NCI-H2171 (cell line): ENCODE results near the gene PAGE2.
"Not testable (repeated sequence)": the region's sequence is repeated elsewhere in the genome, so short reads cannot be mapped to it uniquely, and the experiment has no call there.

Source experiments
- DNase-seq: peaks from one replicate; lab custom pipeline; 2025; lab: John Stamatoyannopoulos, UW

Gene PAGE2, protein sequence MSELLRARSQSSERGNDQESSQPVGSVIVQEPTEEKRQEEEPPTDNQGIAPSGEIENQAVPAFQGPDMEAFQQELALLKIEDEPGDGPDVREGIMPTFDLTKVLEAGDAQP

GRCh38 chrX:55088795-55089489 lies at the start of gene PAGE2:
TSS of gene PAGE2 (plus strand) at chrX:55089018. CDS start at chrX:55090021, 1,003 bp downstream.
- no peak for DNase-seq

- DNase-seq: no peak
Measured at GRCh38 chrX:55039471-55039870, 49.3 kb upstream of the PAGE2 start.

DNA sequence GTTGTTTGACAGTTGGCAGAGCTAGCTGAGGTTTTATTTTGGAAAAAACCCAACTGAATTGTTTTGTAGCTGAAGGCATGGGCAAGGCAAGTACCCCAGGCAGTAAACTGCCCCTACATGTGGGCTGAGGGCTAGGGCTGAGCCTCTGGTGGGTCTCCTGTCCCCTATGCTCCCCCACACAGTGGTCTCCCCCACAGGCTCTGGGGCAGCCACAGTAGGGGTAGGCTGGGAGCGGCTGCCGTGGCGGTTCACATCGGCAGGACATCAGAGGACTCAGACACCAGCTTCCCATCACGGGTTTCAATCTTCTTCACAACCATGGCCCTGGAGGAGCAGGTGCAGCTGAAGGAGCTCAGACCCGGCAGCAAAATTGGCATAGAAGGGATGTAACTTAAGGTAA lies 47.3 kb upstream of the PAGE2 start:
- DNase-seq: no peak

GRCh38 chrX:55050599-55050998 lies 38.2 kb upstream of the PAGE2 start:
- DNase-seq: not testable (repeated sequence)

GRCh38 chrX:55056820-55057674 lies 31.8 kb upstream of the PAGE2 start:
- DNase-seq: no peak

GRCh38 chrX:55057675-55058249 lies 31.1 kb upstream of the PAGE2 start:
- no peak for DNase-seq

DNA sequence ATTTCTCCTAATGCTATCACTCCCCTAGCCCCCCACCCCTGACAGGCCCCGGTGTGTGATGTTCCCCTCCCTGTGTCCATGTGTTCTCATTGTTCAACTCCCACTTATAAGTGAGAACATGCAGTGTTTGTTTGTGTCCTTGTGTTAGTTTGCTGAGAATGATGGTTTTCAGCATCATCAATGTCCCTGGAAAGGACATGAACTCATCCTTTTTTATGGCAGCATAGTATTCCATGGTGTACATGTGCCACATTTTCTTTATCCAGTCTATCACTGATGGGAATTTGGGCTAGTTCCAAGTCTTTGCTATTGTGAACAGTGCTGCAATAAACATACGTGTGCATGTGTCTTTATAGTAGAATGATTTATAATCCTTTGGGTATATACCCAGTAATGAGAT lies 21.6 kb upstream of the PAGE2 start:
- not testable (repeated sequence) for DNase-seq

DNA sequence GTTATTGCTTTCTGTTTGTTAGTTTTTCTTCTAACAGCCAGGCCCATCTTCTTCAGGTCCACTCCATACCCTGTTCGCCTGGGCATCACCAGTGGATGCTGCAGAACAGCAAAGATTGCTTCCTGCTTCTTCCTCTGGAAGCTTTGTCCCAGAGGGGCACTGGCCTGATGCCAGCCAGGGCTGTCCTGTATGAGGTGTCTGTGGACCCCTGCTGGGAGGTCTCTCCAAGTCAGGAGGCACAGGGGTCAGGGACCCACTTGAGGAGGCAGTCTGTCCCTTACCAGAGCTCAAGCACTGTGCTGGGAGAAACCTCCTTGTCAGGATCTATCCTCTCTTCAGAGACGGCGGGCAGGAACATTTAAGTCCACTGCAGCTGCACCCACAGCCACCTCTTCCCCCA lies 16.5 kb upstream of the PAGE2 start:
- DNase-seq: no peak

DNA sequence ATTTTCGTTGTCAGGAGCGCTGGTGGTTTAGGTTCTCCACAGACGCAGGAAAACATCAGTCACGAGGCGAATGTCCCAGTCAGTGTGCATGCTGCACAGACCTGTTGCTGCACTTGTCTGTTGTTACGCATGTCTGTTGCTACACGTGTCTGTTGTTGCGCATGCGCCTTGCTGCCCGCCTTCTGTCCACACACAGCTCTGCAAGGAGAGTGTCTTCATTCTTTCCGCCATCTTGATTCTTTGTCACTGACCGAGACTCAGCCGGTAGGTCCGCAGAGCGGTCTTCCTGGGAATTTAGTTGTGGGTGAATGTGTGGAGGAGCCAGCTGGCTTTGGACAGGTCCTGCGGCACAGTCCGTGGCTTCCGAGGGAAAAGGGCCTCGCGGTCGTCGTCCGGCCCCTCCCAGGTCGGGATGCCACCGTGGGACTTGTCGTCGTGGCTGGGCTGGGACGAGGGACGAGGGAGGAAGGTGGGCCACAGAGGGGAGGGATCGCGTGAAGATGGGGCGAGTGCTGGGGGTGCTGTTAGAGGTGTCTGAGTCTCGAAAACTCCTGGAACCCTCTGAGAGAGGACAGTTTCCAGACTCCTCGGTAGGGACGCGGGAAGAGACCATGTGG lies 13.9 kb upstream of the PAGE2 start, which contains the start of gene PAGE2B:
Gene PAGE2B (plus strand): TSS at position 180 of the 617 bp plus-strand sequence. CDS start 1,012 bp downstream, outside the sequence.
- DNase-seq: no peak

DNA sequence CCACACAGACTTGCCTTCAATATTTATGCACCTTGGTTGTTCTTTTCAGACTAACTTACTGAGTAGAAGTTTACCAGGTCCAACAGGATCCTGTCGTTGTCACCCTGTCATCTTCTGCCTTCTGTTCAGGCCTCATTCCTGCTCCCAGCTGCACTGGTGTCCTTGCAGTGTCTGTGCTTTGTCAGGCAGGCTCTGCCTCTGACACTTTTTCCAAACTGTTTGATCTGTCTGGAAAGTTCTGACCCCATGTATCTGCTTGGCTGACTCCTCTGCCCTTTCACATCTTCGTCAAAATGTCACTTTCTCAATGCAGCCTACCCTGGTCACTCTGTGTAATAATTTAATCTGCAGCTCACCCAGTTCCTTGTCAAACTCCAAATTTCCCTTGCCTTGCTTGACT lies 9.9 kb downstream of the PAGE2 start:
- DNase-seq: no peak

- DNase-seq: no peak
Measured at GRCh38 chrX:55099162-55099561, 10.3 kb downstream of the PAGE2 start.

GRCh38 chrX:55102754-55103153 lies 13.9 kb downstream of the PAGE2 start:
- DNase-seq: no peak

DNA sequence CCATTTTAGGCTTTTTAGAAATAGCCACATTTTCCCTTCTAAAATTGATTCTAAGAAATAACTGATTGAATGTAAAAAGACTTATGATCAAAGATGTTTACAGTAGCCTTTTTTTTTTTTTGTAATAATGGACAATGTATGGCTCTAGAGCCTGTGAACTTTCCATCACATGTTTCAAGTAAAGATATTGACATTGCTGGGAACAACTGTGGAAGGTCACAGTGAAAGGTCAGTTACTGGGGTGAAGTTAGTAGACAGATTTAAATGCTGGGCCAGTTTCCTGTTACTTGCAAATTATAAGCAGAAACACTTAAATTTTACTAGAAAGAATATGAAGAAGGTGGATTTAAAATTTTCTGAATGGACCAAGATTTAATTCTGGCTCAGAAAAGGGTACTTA lies 18.4 kb downstream of the PAGE2 start:
- DNase-seq: no peak

DNA sequence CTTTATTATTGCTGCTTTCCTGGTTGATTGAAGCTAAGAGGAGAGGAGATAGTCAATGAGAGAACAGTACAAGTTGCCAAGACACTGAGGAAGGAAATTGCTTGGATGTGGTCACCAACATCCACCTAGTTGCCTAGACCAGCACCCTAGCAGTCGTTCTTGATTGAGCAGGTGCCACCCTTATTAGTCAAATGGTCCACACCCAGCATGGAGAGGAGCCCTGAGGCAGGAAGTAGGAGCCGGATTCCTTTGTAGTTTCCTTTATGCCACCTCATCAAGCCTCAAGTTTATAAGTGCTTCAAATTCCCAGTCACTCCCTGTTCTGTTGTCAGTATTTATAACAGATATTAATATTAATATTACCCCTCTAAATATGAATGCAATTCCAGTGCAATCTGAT lies 19.1 kb downstream of the PAGE2 start:
- DNase-seq: no peak

DNA sequence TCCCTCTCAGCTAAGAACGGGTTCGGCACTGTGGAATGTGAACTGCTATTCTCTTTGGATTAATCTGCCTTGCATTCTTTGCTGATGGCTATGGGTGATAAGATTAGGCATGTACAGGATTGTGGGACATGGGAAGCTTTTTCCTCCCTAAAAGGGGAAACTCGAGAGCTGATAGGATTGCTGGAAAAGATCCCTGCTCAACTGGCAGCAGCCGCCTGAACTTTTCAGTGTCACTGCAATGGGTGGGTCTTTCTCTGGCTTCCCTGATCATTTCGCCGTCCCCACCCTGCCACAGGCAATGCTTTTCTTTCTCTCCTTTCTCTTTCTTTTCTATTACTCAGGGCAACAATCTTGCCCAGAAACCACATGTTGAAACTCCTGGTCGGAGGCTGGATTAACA lies 20.5 kb downstream of the PAGE2 start:
- no peak for DNase-seq

DNA sequence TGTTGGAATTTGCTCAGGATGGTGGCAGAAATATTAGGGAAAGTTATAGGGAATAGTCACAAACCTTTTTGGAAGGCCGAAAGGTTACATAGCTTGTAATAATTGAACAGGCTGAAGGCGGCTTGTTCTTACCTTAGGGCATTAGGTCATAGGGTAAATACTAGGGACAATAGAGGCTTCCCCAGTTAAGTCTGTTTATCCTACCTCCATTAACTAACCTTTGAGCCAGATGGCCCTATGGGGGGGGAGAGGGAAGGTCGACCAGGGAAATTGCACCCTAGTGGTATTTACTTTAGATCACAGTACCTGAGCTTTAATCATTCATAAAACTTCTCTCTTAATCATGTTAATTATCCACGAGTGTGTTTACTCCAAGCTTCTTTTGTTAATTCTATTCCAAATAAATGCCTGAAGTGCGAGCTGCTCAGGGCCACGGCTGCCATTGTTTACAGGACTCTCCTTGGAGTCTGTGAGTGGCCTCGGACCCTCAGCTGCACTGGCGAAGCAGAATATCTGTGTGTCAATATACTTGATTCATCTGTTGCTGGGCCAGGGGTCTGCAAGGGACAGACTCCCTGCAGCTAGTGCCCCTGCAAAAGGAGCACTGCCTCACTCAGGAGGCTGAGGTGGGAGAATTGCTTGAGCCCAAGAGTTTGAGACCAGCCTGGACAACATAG lies 22.9 kb downstream of the PAGE2 start:
- no peak for DNase-seq

- not testable (repeated sequence) for DNase-seq
Measured at GRCh38 chrX:55116589-55116988, 27.8 kb downstream of the PAGE2 start.

DNA sequence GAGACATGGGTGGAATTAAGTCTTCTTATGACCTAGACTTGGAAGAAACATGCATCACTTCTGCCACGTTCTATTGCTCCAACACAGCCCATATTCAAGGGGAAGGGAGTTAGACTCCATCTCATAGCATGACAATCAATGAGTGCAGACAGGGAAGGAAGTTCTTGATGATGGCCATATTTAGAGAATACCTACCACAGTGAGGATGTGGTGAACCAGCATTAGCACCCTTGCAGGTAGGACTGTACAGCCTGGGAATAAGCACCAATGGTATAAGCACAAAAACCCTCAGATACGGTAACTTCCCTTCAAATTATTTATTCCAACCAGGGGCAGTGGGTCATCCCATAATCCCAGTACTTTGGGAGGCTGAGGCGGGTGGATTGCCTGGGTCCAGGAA lies 29.8 kb downstream of the PAGE2 start:
- DNase-seq: no peak

DNA sequence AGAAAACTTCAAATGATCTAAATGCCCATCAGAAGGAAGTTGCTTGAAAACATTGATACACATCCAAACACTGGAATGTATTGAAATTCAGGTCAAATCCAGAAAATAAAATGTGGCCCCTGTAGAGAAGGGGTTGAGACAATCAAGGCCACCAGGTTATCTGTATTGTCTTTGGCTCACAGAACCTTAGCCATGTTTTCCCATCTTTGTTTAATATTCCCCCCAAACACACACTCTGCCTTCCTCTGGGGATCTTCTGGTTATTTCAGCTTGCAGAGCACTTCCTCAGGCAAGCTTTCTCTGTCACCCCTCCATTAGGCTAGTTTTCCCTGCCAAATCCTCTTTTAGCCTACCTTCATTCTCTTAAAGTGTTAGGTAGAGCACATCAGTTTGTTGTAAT lies 30.5 kb downstream of the PAGE2 start:
- no peak for DNase-seq

- DNase-seq: no peak
Measured at GRCh38 chrX:55119712-55120111, 30.9 kb downstream of the PAGE2 start.

- DNase-seq: no peak
Measured at GRCh38 chrX:55120761-55121358, 32.0 kb downstream of the PAGE2 start.
